B cell (primary cell): ENCODE results near the gene FLII. TPM values are rescaled to one million over a fixed set of nuclear protein-coding genes. Genes with fewer than 3 reads are reported as not detected.

Experiments used
- polyA plus RNA-seq: library from polyadenylated mRNA; depleted of rRNA; stranded (reverse); fragments of >200 nt; gene quantifications from 2 replicates; pipeline ENCODE4 v1.2.3, GENCODE V29; 2012
- total RNA-seq, 2 donors: library from RNA; stranded (reverse); fragments of 120-200 nt in 1 of 2; gene quantifications; 1 replicate in 1 of 2; 2 replicates in 1 of 2; pipeline versions ENCODE4 v1.2.3 to v1.2.4, GENCODE V29; 2013 to 2022

The FLII gene
- total and polyA plus RNA-seq, 2 donors (not counting 1 experiment from before 2014, with no cell fraction given): 357 to 531 TPM

Other genes with a start within 250 kb of the FLII start
- 73.5 and 79.5 TPM in 2 replicates for gene ATPAF2, start 219.6 kb downstream of the FLII start, total RNA-seq
- gene ATPAF2, start 219.6 kb downstream of the FLII start, polyA plus RNA-seq: 60.5 and 70.5 TPM in 2 replicates
- gene GID4, start 219.3 kb downstream of the FLII start, total RNA-seq: 11.6 and 11.8 TPM in 2 replicates
- 4.9 and 5.6 TPM in 2 replicates for gene GID4, start 219.3 kb downstream of the FLII start, polyA plus RNA-seq
- gene DRG2, start 170.8 kb downstream of the FLII start, total RNA-seq: 67.8 and 73.1 TPM in 2 replicates
- gene DRG2, start 170.8 kb downstream of the FLII start, polyA plus RNA-seq: 56.9 and 58.7 TPM in 2 replicates
- gene MYO15A, start 150.0 kb downstream of the FLII start, total RNA-seq: 1.5 and 2.5 TPM in 2 replicates
- gene MYO15A, start 150.0 kb downstream of the FLII start, polyA plus RNA-seq: 1.7 and 3.1 TPM in 2 replicates
- gene ALKBH5, start 74.9 kb downstream of the FLII start, total RNA-seq: 103 and 104 TPM in 2 replicates
- 63.3 and 97.4 TPM in 2 replicates for gene ALKBH5, start 74.9 kb downstream of the FLII start, polyA plus RNA-seq
- gene LLGL1, start 33.1 kb downstream of the FLII start, total RNA-seq: 14.9 and 15.7 TPM in 2 replicates
- gene LLGL1, start 33.1 kb downstream of the FLII start, polyA plus RNA-seq: 12.3 and 15.2 TPM in 2 replicates
- 16.3 and 18.7 TPM in 2 replicates for gene MIEF2, start 1.9 kb upstream of the FLII start, total RNA-seq
- 5.6 and 13.3 TPM in 2 replicates for gene MIEF2, start 1.9 kb upstream of the FLII start, polyA plus RNA-seq
- gene TOP3A, start 56.3 kb upstream of the FLII start, total RNA-seq: 55.8 and 61.7 TPM in 2 replicates
- gene TOP3A, start 56.3 kb upstream of the FLII start, polyA plus RNA-seq: 13.2 and 13.4 TPM in 2 replicates
- gene SMCR8, start 56.6 kb upstream of the FLII start, total RNA-seq: 47.3 and 48.0 TPM in 2 replicates
- gene SMCR8, start 56.6 kb upstream of the FLII start, polyA plus RNA-seq: 16.2 and 17.4 TPM in 2 replicates
- 23.5 and 28.0 TPM in 2 replicates for gene SHMT1, start 104.8 kb upstream of the FLII start, total RNA-seq
- gene SHMT1, start 104.8 kb upstream of the FLII start, polyA plus RNA-seq: 6.3 and 6.9 TPM in 2 replicates
- not detected in 2 replicates for gene EVPLL, start 119.0 kb upstream of the FLII start, total RNA-seq
- 0.06 TPM in 1 of 2 replicates, not detected in the other for gene EVPLL, start 119.0 kb upstream of the FLII start, polyA plus RNA-seq
- 0.44 TPM in 1 of 2 replicates, not detected in the other for gene LGALS9C, start 218.1 kb upstream of the FLII start, total RNA-seq
- 0.25 TPM in 1 of 2 replicates, not detected in the other for gene LGALS9C, start 218.1 kb upstream of the FLII start, polyA plus RNA-seq